Neuronal stem cell (in vitro differentiated cells): ENCODE results near the gene PTOV1.

Experiments
- DNase-seq: peaks from one replicate; pipeline ENCODE4 v3.0.0-alpha.2; 2013; ENCODE audit warnings: low spot score
- H2AFZ ChIP-seq: one replicate; pipeline ENCODE4 v1.6.1; 2013; ENCODE audit warnings: mild to moderate bottlenecking, low read length, inconsistent platforms
- H2AK5ac ChIP-seq: 2 replicates; pipeline ENCODE4 v1.6.1; 2013; ENCODE audit warnings: low read depth, mild to moderate bottlenecking, inconsistent platforms, low read length, moderate library complexity, mixed read lengths
- H2BK120ac ChIP-seq: 2 replicates; pipeline ENCODE4 v1.6.1; 2013; ENCODE audit warnings: low read depth, mild to moderate bottlenecking, inconsistent platforms, low read length, moderate library complexity, mixed read lengths
- H2BK12ac ChIP-seq: one replicate; pipeline ENCODE4 v1.6.1; 2013; ENCODE audit warnings: low read length, inconsistent platforms
- H2BK15ac ChIP-seq: 2 replicates; pipeline ENCODE4 v1.6.1; 2013; ENCODE audit warnings: mild to moderate bottlenecking, low read length, inconsistent platforms, mixed read lengths
- H2BK5ac ChIP-seq: one replicate; pipeline ENCODE4 v1.6.1; 2013; ENCODE audit warnings: inconsistent platforms, mild to moderate bottlenecking, low read length, moderate library complexity
- H3K14ac ChIP-seq: one replicate; pipeline ENCODE4 v1.6.1; 2013; ENCODE audit warnings: low read length, inconsistent platforms
- H3K18ac ChIP-seq: 2 replicates; pipeline ENCODE4 v1.6.1; 2013; ENCODE audit warnings: low read length, inconsistent platforms
- H3K23ac ChIP-seq: 2 replicates; pipeline ENCODE4 v1.6.1; 2013; ENCODE audit warnings: low read depth, mild to moderate bottlenecking, mixed read lengths, low read length, inconsistent platforms; ENCODE audit not compliant: poor library complexity
- H3K27ac ChIP-seq: replicated peaks from 3 replicates; pipeline ENCODE4 v1.5.1; 2013; ENCODE audit warnings: low read length, inconsistent platforms
- H3K27me3 ChIP-seq, 3 experiments: 2 replicates each; pipeline ENCODE4 v1.6.1; 2013; ENCODE audit warnings: low read length in 3 of 3, mild to moderate bottlenecking in 2 of 3, inconsistent platforms in 1 of 3, low read depth in 1 of 3, mixed read lengths in 1 of 3, moderate library complexity in 1 of 3; ENCODE audit not compliant: control insufficient read depth in 3 of 3, insufficient read depth in 3 of 3
- H3K36me3 ChIP-seq, 2 donors: replicated peaks in 1 of 2; 2 replicates each; pipeline ENCODE4 v1.6.1; 2013; ENCODE audit warnings: low read length in 2 of 2; ENCODE audit not compliant: control insufficient read depth in 2 of 2, insufficient read depth in 2 of 2
- H3K4ac ChIP-seq: 2 replicates; pipeline ENCODE4 v1.6.1; 2013; ENCODE audit warnings: inconsistent platforms, mild to moderate bottlenecking, low read length, moderate library complexity
- H3K4me1 ChIP-seq, 2 donors: 1 replicate in 1 of 2; 2 replicates in 1 of 2; pipeline ENCODE4 v1.6.1; 2013; ENCODE audit warnings: low read length in 2 of 2, low read depth in 1 of 2; ENCODE audit not compliant: control insufficient read depth in 2 of 2, insufficient read depth in 1 of 2
- H3K4me2 ChIP-seq: one replicate; pipeline ENCODE4 v1.6.1; 2013; ENCODE audit warnings: mild to moderate bottlenecking, low read length, inconsistent platforms; ENCODE audit not compliant: insufficient read depth, poor library complexity, severe bottlenecking
- H3K4me3 ChIP-seq, 2 donors: 2 replicates each; pipeline ENCODE4 v1.5.1; 2013; ENCODE audit warnings: low read length in 2 of 2, mild to moderate bottlenecking in 2 of 2, inconsistent platforms in 1 of 2, moderate library complexity in 1 of 2
- H3K79me1 ChIP-seq: one replicate; pipeline ENCODE4 v1.6.1; 2013; ENCODE audit warnings: low read depth, mild to moderate bottlenecking, inconsistent platforms, low read length, moderate library complexity
- H3K9ac ChIP-seq: one replicate; pipeline ENCODE4 v1.6.1; 2013; ENCODE audit warnings: mild to moderate bottlenecking, low read depth, low read length, inconsistent platforms; ENCODE audit not compliant: poor library complexity
- H3K9me3 ChIP-seq, 2 donors: replicated peaks in 1 of 2; 2 replicates each; pipeline versions ENCODE3 to v1.6.1; 2013; ENCODE audit warnings: low read length in 2 of 2, mild to moderate bottlenecking in 2 of 2, inconsistent platforms in 1 of 2, low read depth in 1 of 2, mixed read lengths in 1 of 2, moderate library complexity in 1 of 2; ENCODE audit not compliant: control insufficient read depth in 2 of 2, insufficient read depth in 1 of 2
- H4K8ac ChIP-seq: one replicate; pipeline ENCODE4 v1.6.1; 2013; ENCODE audit warnings: low read depth, mild to moderate bottlenecking, inconsistent platforms, low read length, moderate library complexity
- H4K91ac ChIP-seq: one replicate; pipeline ENCODE4 v1.6.1; 2013; ENCODE audit warnings: low read length, low read depth, mild to moderate bottlenecking, inconsistent platforms; ENCODE audit not compliant: poor library complexity
- WGBS, 2 donors: extraction: QIAGEN DNeasy Blood & Tissue Kit; methylation state at CpG; one replicate each; pipeline ENCODE4 v1.1.7; 2013; ENCODE audit warnings: missing lambda C conversion rate in 2 of 2, mixed read lengths in 1 of 2; ENCODE audit not compliant: insufficient read length in 2 of 2, insufficient replicate concordance in 1 of 2; ENCODE audit errors: extremely low coverage in 2 of 2; 5-methylcytosine and 5-hydroxymethylcytosine counted together

Gene PTOV1

DNA sequence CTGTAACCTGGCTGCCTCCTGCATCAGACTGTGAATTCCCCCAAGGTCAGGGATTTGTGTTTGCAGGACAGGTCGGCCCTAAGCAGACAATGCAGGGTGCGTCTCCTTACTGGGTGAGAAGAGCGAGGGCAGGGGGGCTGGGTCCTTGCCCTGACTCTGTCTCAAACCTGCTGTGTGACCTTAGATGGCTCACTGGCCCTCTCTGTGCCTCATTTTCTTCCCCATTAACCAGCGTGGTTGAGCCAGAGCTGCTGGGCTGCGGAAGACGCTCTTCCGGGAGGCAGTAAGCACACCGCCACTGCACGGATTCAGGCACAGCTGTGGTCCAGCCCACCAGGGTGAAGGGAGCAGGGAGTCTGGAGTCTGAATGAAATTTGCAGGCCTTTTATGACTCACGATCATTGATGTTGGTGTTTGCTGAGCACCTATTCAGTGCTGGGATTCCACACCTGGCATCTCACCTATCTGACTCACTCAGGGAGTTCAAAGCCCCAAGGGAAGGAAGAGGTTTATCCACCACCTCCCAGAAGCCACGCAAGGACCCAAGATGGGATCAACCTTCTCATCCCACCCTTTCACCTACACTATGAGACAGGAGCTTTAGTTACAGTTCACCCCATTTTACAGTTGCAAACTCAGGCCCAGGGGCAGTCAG lies 23.7 kb downstream of the PTOV1 start:
- Histone ChIP-seq H3K23ac (peak overlapping the region; percentile 13), H2BK12ac (no peak overlapping the region), H3K14ac (no peak overlapping the region), H3K36me3 (peaks cover 9 to 18% of the 10 kb centered on the region in 2 donors), H3K27ac (no peak overlapping the region), H3K18ac (no peak overlapping the region), H2BK5ac (peak overlapping the region; percentile 58), H3K9ac (peak overlapping the region; percentile 53), H2BK120ac (no peak overlapping the region), H2BK15ac (no peak overlapping the region), H4K8ac (no peak overlapping the region), H3K4ac (no peak overlapping the region), H3K79me1 (peaks cover 15% of the 10 kb centered on the region), H3K4me3 (no peak overlapping the region), H2AFZ (no peak overlapping the region), H3K9me3 (no peaks in the 10 kb centered on the region), H3K27me3 (no peaks in the 10 kb centered on the region), H4K91ac (no peak overlapping the region), H2AK5ac (no peak overlapping the region), H3K4me1 (peaks cover 16 to 22% of the 10 kb centered on the region in 2 donors), H3K4me2 (no peak overlapping the region)
- no peak for DNase-seq
- no CpG with 5 or more reads among the region's 11 CpGs for WGBS, 2 donors

DNA sequence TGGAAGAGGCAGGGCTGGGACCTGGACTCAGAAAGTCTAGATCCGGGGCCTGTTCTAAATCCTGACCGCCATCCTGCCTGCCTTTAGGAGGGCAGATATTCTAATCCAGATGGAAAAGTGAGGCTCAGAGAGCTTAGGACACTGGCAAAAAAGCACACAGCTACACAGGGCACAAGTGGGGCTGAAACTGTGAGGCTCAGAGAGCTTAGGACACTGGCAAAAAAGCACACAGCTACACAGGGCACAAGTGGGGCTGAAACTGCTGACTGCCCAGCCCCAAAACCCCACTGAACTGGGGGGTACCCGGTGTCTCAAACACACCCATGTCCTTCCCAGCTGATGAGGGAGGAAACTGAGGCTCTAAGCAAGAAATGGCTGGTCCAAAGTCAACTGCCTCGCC lies 24.2 kb downstream of the PTOV1 start:
- no peaks in the 10 kb centered on the region for H3K9me3 ChIP-seq
- H3K36me3 ChIP-seq: peaks cover 12 to 21% of the 10 kb centered on the region in 2 donors
- H2BK15ac ChIP-seq: no peak overlapping the region
- no peak overlapping the region for H2BK5ac ChIP-seq
- WGBS, 2 donors: no CpG with 5 or more reads among the region's 4 CpGs
- no peak overlapping the region for H2AFZ ChIP-seq
- H2BK120ac ChIP-seq: no peak overlapping the region
- H2BK12ac ChIP-seq: no peak overlapping the region
- H3K4me3 ChIP-seq: peak overlapping the region in 1 of 2 donors; percentile 86
- no peak overlapping the region for H3K14ac ChIP-seq
- no peak overlapping the region for H2AK5ac ChIP-seq
- no peak overlapping the region for H3K4ac ChIP-seq
- H3K9ac ChIP-seq: no peak overlapping the region
- H3K27ac ChIP-seq: no peak overlapping the region
- no peak overlapping the region for H3K23ac ChIP-seq
- H3K18ac ChIP-seq: no peak overlapping the region
- DNase-seq: no peak
- H3K27me3 ChIP-seq: no peaks in the 10 kb centered on the region
- H4K91ac ChIP-seq: no peak overlapping the region
- peak overlapping the region; percentile 80 for H3K4me2 ChIP-seq
- peaks cover 12 to 19% of the 10 kb centered on the region in 2 donors for H3K4me1 ChIP-seq
- no peak overlapping the region for H4K8ac ChIP-seq
- peaks cover 17% of the 10 kb centered on the region for H3K79me1 ChIP-seq

DNA sequence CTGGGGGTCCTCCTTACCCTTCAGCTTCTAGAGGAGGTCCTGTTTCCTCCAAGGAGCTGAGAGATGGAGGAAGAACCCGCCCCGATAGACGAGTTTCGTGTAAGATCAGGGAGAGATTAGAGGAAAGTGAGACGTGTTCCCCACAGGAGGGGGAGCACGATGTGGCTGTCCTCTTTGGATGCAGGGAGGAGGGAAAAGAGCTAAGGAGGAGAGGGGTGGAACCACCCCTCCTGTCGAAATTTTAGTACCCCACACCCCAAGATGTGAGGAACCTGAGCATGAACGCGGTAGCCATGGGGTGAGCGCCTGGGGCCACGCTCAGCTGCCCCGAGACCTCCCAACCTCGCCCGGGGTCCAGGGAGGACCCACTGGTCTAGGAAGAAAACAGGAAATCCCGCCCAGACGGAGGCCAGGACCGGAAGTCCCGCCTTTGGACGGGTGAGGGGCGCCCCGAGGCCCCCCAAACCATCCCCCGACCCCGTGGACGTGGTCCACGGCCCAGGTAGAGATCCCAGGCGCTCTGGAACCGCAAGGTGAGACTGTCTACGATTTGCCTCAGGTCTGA lies 25.0 kb downstream of the PTOV1 start:
- H3K4me3 ChIP-seq: peak overlapping the region; percentile 86 to 89
- peak overlapping the region; percentile 94 for H3K27ac ChIP-seq
- H3K36me3 ChIP-seq: peaks cover 19 to 26% of the 10 kb centered on the region in 2 donors
- peak overlapping the region; percentile 52 for H2BK120ac ChIP-seq
- H3K23ac ChIP-seq: peak overlapping the region; percentile 98
- H3K9ac ChIP-seq: peak overlapping the region; percentile 100
- H3K4ac ChIP-seq: peak overlapping the region; percentile 27
- H3K27me3 ChIP-seq: no peaks in the 10 kb centered on the region
- peak overlapping the region; percentile 80 for H3K4me2 ChIP-seq
- no peak overlapping the region for H4K8ac ChIP-seq
- no peak overlapping the region for H2BK12ac ChIP-seq
- H3K14ac ChIP-seq: peak overlapping the region; percentile 92
- H3K4me1 ChIP-seq: peaks cover 10 to 13% of the 10 kb centered on the region in 2 donors
- H3K18ac ChIP-seq: peak overlapping the region; percentile 99
- peak; percentile 59 for DNase-seq
- peak overlapping the region; percentile 96 for H2BK5ac ChIP-seq
- peak overlapping the region; percentile 9 for H2AK5ac ChIP-seq
- no peaks in the 10 kb centered on the region for H3K9me3 ChIP-seq
- H3K79me1 ChIP-seq: peaks cover 18% of the 10 kb centered on the region
- WGBS, 2 donors: no CpG with 5 or more reads among the region's 28 CpGs
- peak overlapping the region; percentile 38 for H4K91ac ChIP-seq
- H2AFZ ChIP-seq: peak overlapping the region; percentile 90
- peak overlapping the region; percentile 60 for H2BK15ac ChIP-seq

DNA sequence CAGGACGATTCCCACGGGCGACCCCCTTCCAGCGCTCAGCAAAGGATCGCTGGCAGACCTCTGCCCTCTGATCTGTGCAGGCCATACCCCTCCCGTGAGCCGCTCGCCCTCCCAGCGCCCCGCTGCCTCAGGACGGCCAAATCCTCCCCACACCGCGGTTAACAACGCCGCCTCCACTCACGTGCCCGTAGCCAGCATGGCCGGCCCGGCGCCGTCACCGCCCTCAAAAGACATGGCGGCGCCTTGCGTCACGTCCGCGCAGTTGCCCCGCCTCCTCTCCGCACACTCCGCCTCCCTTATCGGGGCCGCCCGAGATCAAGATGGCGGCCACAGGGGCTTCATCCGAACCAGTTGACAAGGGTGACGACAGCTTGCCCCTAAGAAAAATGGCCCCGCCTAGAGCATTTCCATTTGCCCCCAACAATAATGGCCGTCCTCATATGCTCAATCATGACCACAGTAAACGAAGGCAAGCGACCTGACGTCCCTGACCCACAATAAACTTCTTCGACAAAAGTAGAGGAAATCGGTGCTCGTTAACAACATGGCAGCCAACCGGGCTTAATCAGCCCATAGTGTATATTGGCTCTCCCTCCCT lies 25.6 kb downstream of the PTOV1 start:
- Histone ChIP-seq H2BK120ac (peak overlapping the region; percentile 52), H2BK15ac (peak overlapping the region; percentile 60), H2BK5ac (peak overlapping the region; percentile 96), H3K14ac (peak overlapping the region; percentile 92), H4K91ac (peak overlapping the region; percentile 38), H4K8ac (no peak overlapping the region), H3K4ac (peak overlapping the region; percentile 27), H3K9me3 (no peaks in the 10 kb centered on the region), H3K27ac (peak overlapping the region; percentile 94), H3K79me1 (peaks cover 15% of the 10 kb centered on the region), H3K36me3 (peaks cover 25 to 26% of the 10 kb centered on the region in 2 donors), H3K4me3 (peak overlapping the region; percentile 86 to 93), H2AK5ac (peak overlapping the region; percentile 9), H3K9ac (peak overlapping the region; percentile 100), H3K4me2 (peak overlapping the region; percentile 80), H3K27me3 (no peaks in the 10 kb centered on the region), H3K18ac (peak overlapping the region; percentile 99), H3K4me1 (peaks cover 10 to 12% of the 10 kb centered on the region in 2 donors), H2BK12ac (no peak overlapping the region), H3K23ac (peak overlapping the region; percentile 98), H2AFZ (peak overlapping the region; percentile 93)
- no CpG with 5 or more reads among the region's 46 CpGs for WGBS, 2 donors
- DNase-seq: peak; percentile 98
